Activated naive CD4-positive, alpha-beta T cell treated with anti-CD3 and anti-CD28 coated beads, Interleukin-2, amount 50 U/mL, for 72 hours (primary cell): ENCODE results near the gene AQP12A. TPM values are rescaled to one million over a fixed set of nuclear protein-coding genes. Genes with fewer than 3 reads are reported as not detected.
A peak's percentile ranks its signal among the peaks of the same experiment; 100 is the strongest.

Experiments used
- ATAC-seq, 2 donors: fragments of 150-1000 bp; cut with Tn5 transposase; 2 replicates each; pipeline ENCODE4 v1.10.0; 2021; ENCODE audit warnings: mild to moderate bottlenecking in 2 of 2, moderate library complexity in 2 of 2
- DNase-seq, 2 donors: peaks; one replicate each; pipeline ENCODE4 v3.0.0; 2021 to 2022; ENCODE audit warnings: low spot score in 2 of 2
- H3K27ac Mint-ChIP-seq, 2 donors: one replicate each; pipeline ENCODE4 v1.8.0; 2022; ENCODE audit warnings: mild to moderate bottlenecking in 2 of 2, mixed read lengths in 2 of 2
- H3K36me3 Mint-ChIP-seq, 2 donors: one replicate each; pipeline ENCODE4 v1.8.0; 2022; ENCODE audit warnings: mixed read lengths in 2 of 2
- H3K9me3 Mint-ChIP-seq, 2 donors: one replicate each; pipeline ENCODE4 v1.8.0; 2022; ENCODE audit warnings: mixed read lengths in 2 of 2
- total RNA-seq, 2 donors: library from RNA; stranded (reverse); gene quantifications; one replicate each; pipeline ENCODE4 v1.2.3, GENCODE V29; 2022

Gene AQP12A
- total RNA-seq, 2 donors from 2014 or later = not detected

DNA sequence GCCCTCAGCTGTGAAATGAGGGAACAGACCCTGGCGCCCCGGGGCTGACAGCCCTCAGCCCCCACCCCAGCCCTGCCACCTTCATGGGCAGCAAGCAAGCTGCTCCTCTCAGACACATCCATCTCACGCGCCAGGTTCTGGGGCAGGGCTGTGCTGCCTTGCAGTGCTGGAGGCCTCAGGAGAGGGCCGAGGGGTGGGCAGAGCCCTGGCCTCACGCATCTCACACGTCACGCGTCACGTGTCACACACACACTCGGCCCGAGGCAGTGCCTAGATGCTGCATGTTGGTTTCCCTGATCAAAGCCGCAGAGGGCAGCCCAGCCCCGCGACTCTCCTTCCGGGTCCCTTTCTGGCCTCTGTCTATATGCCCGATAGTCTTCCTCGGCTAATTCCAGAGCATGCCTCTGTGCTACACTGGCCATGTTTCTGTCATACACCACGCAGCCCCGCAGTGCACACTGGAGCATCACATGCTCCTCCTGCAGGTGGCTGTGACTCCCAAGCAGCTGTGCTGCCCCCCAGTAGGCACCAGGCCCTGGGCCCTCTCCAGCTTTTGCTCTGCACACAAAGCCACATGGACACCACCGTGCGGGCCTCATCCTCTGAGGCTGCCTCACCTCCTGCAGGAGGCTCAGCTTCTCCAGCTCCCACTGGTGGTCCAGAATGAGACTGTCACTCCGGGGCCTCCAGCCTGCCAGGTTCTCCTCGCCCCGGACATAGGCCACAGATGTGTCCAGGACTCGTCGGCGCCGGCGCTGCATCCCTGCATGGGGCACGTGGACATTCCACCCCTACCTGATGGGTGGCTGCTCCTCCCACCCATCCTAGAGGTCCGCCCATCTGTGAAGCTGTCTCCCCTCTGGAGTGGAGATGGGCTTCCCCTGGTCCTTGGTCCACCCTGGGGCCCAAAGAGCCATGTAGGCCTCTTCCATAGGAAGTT is 31.4 kb downstream of the AQP12A start:
- no peaks in the 10 kb centered on the region for H3K36me3 Mint-ChIP-seq
- ATAC-seq (no peak), DNase-seq (no peak)
- no peaks in the 10 kb centered on the region for H3K9me3 Mint-ChIP-seq
- H3K27ac Mint-ChIP-seq = no peak overlapping the region

DNA sequence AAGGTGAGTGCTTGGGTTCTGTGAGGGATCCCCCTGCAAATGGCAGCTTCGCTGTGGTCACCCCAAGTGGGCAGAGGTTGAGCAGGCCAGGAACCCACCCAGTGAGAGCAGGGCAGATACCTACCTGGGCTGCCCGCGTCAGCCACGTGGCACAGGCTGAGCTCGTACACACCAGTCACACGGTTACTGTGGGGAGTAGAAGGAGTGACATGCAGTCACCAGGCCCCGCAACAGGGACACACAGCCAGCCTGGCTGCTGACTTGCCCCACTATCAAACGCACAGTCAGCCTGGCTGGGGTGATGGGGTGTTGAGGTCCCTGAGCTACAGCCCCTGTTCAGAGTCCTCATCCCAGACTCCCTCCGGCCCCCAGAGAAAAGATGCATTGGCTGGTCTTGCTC is 32.2 kb downstream of the AQP12A start:
- ATAC-seq (no peak), DNase-seq (no peak)
- H3K36me3 Mint-ChIP-seq = no peaks in the 10 kb centered on the region
- H3K9me3 Mint-ChIP-seq = no peaks in the 10 kb centered on the region
- no peak overlapping the region for H3K27ac Mint-ChIP-seq

DNA sequence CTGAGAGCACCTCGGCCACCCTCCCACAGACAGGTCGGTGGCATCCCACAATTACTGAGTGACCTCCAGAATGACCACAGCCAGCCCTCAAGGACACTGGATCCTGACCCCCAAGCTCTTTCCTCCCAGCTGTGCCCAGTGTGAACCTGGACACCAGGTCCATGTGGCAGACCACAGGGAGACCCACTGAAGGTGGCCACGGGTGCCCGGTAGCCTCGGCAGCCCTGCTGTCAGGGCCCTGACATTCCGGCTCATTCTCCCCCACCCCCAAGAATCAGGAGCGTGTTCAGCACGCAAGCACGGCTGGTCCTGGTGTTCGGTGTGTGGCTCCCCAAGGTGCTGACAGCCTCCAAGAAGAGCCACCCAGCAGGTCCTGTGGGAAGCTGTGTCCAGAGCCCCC is 32.8 kb downstream of the AQP12A start:
- no peak for ATAC-seq
- no peaks in the 10 kb centered on the region for H3K36me3 Mint-ChIP-seq
- DNase-seq = no peak
- H3K27ac Mint-ChIP-seq = no peak overlapping the region
- H3K9me3 Mint-ChIP-seq = no peaks in the 10 kb centered on the region

DNA sequence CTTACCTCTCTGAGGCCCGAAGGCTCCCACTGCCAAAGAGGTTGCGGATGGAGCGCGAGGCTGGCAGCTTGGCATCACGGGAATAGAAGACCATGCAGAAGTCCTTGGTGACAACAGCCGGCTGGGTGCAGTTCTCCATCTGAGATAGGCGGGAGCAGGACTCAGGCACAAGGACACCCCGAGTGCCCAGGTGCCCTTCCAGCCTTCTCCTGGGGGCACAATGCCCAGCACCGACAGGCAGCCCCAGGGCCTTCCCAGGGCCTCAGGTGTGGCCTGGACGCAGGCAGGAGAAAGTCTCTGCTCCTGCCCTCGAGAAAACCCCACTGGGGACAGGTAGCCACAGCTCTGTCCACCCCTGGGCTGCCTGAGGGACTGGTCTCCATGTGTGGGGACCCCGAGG is 33.6 kb downstream of the AQP12A start:
- Mint-ChIP-seq H3K27ac (no peak overlapping the region), H3K9me3 (no peaks in the 10 kb centered on the region), H3K36me3 (no peaks in the 10 kb centered on the region)
- ATAC-seq (no peak), DNase-seq (no peak)

DNA sequence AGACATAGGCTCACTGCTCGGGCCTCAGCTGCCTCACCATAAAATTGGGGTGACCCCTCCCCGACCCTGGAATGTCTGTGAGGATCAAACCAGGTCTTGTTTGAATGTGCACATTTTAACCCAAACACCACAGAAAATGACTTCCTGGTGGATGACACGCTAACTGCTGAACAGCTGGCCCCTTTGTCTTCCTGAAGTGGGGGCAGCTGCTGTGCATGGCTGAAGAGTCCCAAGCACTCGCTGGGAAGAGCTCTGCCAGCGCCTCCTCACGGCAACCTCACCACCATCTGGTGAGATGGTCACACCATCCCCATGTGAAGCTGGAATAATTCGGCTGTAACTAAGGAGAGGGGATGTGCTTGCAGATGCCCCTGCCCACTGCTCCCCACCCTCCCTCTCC is 34.0 kb downstream of the AQP12A start:
- no peaks in the 10 kb centered on the region for H3K36me3 Mint-ChIP-seq
- DNase-seq = no peak
- no peak for ATAC-seq
- no peak overlapping the region for H3K27ac Mint-ChIP-seq
- no peaks in the 10 kb centered on the region for H3K9me3 Mint-ChIP-seq

DNA sequence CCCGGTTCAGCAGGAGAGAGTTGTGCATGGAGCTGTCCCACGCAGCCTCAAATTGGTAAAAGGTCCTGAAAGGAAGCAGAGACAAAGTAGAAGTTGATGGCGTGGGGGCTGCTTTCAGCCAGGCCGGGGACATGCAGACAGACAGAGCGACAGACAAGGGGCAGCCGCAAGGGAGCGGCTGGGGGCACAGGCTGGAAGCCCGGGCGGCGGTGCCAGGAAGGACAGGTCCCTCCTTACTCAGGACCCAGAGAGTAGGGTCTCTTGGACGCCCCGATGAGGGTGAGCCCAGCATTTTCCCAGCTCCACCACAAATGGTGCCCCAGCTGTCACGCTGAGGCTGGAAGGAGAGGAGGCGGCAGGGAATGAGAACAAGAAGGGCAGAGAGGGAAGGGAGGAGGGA is 35.2 kb downstream of the AQP12A start:
- H3K36me3 Mint-ChIP-seq = no peaks in the 10 kb centered on the region
- H3K9me3 Mint-ChIP-seq = no peaks in the 10 kb centered on the region
- no peak for DNase-seq
- peak overlapping the region; percentile 25 to 29 for H3K27ac Mint-ChIP-seq
- ATAC-seq = no peak

DNA sequence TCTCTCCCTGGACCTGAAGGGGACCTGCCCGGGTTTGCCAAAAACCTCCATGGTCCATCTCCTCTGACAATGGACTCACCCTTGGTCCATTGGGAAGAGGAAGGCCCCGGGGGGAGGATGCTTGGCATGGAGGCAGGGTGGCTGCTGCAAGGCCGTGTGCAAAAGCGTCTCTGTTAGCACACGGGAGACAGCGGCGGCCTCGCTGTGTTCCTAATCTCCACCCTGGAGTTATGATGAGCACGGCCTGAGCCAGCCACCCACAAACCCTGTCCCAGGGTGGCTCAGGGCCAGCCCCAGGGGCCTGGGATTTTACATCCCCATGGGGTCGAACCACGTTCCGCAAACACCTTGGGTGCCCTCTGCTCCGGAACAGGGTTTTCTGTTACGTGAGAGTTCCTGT is 35.8 kb downstream of the AQP12A start:
- DNase-seq (no peak), ATAC-seq (no peak)
- Mint-ChIP-seq H3K9me3 (no peaks in the 10 kb centered on the region), H3K36me3 (no peaks in the 10 kb centered on the region), H3K27ac (peak overlapping the region in 1 of 2 donors; percentile 25)

DNA sequence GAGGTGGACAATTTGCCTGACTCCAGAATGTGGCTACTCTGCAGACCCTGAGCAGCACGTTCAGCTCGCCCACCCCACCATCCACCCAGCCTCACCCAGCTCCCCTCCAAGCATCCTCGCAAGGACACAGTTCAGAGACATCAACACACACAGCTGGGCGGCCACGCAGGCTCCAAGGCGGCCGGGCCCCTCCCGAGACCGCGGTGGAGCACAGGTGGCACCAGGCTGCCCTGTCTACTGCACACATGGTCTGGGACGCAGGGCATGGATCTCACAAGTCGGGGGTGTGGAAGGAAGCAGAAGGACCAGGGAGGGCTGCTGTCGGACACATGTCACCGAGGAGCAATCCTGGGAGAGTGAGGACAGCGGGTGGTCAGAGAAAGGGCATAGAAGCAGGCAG is 36.2 kb downstream of the AQP12A start:
- DNase-seq (no peak), ATAC-seq (no peak)
- H3K9me3 Mint-ChIP-seq = no peaks in the 10 kb centered on the region
- H3K27ac Mint-ChIP-seq = no peak overlapping the region
- H3K36me3 Mint-ChIP-seq = no peaks in the 10 kb centered on the region

DNA sequence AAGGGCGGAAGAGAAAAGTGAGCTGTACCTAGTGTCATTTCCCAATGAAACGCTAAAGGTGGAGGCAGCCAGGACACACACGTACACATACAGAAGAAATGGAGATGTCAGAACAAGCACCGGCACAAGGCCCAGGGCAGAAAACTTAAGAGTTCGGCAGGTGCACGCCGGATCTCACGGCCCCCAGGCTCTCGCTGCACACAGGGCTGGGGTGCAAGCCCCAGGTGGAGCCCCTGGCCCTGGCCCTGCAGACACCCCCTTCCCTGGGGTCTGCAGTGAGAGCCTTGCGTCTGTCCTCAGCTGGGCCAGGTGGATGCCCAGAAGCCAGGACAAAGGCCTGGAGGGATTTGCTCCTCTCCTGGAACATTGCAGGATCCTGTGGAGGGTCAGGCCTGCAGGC is 36.7 kb downstream of the AQP12A start:
- ATAC-seq (no peak), DNase-seq (no peak)
- Mint-ChIP-seq H3K9me3 (no peaks in the 10 kb centered on the region), H3K36me3 (no peaks in the 10 kb centered on the region), H3K27ac (no peak overlapping the region)

DNA sequence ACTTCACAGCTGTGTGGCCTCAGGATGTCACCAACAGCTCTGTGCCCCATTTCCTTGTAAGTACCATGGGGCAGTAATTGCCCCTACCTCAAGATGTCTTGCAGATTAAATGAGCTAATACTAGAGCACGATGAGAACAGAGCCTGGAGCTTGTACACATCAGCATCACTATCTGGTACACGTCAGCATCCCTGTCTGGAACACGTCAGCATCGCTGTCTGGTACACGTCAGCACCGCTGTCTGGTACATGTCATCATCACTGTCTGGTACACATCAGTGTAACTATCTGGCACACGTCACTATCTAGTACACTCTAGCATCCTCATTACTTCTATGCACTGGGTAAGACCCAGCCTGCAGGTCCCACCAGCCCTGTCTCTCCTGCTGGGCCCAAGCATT is 37.2 kb downstream of the AQP12A start:
- no peak overlapping the region for H3K27ac Mint-ChIP-seq
- H3K36me3 Mint-ChIP-seq = no peaks in the 10 kb centered on the region
- ATAC-seq (no peak), DNase-seq (no peak)
- no peaks in the 10 kb centered on the region for H3K9me3 Mint-ChIP-seq

DNA sequence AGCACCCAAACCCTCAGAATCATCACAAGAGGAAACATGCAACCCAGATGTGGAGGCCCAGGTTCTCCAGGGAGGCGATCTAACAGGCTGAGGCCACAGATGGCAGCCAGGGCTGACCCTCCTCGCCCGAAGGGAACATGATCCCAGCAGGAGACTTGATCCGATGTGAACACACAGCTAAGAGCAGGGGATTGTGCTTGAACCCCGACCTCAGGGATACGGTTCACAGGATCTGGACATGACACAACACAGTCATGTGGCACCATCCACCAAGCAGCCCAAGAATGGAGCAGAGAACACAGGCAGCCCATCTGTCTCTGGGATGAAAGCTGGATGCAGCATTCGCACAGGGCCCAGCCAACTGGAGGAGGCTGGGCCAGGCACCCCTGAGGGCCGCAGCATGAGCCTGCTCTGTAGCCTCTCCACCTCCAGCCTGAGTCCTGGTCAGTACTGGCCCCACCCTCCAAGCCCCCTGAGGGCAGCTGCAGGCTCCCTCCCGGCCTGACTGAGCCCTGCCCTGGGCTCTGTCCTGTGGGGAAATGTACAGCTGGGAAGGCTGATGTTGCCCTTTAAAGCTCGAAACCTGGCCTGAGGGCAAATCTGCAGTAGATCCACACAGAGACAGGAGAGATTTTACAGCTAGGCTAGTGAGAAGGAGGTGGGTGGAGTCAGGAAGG is 39.0 kb downstream of the AQP12A start:
- Mint-ChIP-seq H3K36me3 (no peaks in the 10 kb centered on the region), H3K9me3 (no peaks in the 10 kb centered on the region), H3K27ac (no peak overlapping the region)
- ATAC-seq (no peak), DNase-seq (no peak)

DNA sequence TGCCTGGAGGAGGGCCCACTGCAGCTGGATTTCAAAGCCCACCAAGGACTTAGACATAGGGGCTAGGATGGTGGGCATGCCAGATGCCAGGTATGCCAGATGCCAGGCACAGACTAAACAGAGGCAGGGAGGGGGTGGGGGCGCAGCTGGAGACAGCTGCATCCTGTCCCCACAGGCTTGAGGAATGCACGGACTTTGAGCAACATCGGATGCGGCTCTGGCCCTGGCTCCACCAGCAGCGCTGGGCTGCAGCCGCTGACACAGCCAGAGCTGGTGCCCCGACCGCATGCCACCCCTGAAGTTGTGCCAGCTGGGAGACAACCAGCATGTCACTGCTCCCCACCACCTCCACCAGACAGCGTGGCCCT is 39.5 kb downstream of the AQP12A start:
- Mint-ChIP-seq H3K27ac (no peak overlapping the region), H3K9me3 (no peaks in the 10 kb centered on the region), H3K36me3 (no peaks in the 10 kb centered on the region)
- DNase-seq (no peak), ATAC-seq (no peak)

DNA sequence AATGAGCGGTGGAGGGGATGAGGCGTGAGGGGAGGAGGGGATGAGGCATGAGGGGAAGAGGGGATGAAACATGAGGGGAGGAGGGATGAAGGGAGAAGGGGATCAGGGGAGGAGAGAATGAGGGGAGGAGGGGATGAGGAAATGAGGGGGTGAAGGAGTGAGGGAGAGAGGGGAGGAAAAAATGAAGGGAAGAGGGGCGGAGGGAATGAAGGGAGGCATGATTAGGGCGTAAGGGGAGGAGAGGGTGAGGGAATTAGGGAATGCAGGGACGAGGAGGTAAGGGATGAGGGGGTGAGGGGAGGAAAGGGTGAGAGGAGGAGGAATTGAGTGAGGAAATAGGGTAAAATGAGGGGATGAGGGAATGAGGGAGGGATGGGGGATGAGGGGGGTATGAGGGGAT is 40.5 kb downstream of the AQP12A start:
- ATAC-seq = no peak
- no peak for DNase-seq
- Mint-ChIP-seq H3K36me3 (no peaks in the 10 kb centered on the region), H3K9me3 (no peaks in the 10 kb centered on the region), H3K27ac (no peak overlapping the region)

DNA sequence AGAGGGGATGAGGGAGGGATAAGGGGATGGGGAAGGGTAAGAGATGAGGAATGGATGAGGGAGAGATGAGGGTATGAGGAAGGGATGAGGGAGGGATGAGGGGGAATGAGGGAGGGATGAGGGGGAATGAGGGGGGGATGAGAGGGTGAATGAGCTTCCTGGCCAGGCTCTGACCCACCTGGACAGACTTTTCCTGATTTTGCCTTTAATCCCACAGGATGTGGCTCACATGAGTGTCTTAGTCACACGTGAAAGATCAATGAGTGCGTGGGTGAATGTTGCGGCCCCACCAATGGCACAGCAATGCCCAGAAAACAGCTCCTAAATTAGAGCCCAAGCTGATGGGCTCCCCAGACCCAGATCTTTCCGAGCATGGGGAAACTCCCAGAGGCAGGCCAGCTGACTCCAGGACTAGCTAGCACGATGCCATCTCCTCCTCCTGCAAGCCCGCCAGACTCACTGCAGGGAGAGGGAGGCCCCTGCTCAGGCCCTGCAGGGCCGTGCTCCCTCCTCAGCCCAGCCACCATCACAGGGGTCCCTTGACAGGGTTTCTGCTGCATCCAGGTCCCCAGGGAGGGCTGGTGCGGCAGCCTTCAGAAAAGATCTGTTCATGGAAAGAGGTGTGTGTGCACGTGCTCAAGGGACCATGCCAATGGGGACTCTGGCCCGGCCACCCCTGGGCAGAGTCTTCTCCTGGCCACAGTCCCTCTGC is 41.4 kb downstream of the AQP12A start:
- H3K9me3 Mint-ChIP-seq = no peaks in the 10 kb centered on the region
- no peaks in the 10 kb centered on the region for H3K36me3 Mint-ChIP-seq
- ATAC-seq (peak in 1 of 2 donors; percentile 14), DNase-seq (no peak)
- no peak overlapping the region for H3K27ac Mint-ChIP-seq

DNA sequence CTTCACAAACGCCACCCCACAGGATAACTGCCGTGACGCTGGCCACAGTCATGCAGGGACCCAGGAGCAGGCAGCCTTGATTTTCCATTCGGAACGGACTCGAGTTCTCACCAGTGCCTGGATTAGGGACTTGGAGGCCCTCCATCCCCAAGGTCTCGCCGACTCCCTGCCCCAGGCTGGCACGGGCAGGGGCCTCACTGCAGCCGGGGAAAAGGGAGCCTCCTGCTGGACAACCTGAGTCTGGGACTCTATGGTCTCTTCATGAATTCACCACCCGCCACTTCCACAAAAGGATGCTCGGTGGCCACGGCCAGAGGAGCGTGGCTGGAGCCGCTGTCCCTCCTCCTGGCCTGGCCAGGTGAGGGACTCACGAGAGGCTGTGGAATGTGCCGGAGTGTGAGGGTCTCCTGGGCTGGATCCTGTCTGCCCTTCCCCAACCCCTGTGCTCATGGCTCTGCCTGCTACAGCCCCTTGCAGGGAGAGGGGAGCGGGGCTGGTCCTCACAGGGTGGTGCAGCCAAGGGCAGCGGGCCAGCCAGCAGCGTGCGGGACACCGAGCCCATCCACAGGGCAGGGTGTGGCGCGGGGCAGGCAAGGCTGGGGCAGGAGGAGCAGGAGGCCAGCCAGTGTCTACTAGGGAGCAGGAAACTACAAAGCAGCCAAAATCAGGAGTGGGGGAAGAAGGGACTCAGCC is 42.3 kb downstream of the AQP12A start:
- Mint-ChIP-seq H3K27ac (no peak overlapping the region), H3K9me3 (no peaks in the 10 kb centered on the region), H3K36me3 (no peaks in the 10 kb centered on the region)
- ATAC-seq (peak in 1 of 2 donors; percentile 46), DNase-seq (no peak)

DNA sequence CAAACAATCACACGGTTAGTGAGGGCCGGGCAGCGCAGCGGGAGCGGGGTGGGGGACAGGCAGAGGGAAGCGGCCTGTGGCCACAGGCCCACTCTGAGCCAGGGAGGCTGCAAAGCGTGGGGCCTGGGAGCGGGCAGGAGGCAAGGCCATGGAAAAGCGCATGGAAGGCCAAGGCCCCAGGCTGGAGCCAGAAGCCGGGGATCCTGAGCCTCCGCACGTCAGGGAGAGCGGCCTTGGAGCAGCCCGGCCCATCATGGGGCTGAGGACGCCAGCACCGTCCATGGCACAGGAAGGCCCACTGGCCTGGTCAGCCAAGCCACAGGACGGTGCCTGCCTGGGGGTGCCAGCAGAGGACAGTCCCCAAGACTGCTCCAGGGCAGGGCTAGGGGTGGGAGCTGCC is 43.1 kb downstream of the AQP12A start:
- Mint-ChIP-seq H3K36me3 (no peaks in the 10 kb centered on the region), H3K27ac (no peak overlapping the region), H3K9me3 (no peaks in the 10 kb centered on the region)
- DNase-seq (no peak), ATAC-seq (no peak)

DNA sequence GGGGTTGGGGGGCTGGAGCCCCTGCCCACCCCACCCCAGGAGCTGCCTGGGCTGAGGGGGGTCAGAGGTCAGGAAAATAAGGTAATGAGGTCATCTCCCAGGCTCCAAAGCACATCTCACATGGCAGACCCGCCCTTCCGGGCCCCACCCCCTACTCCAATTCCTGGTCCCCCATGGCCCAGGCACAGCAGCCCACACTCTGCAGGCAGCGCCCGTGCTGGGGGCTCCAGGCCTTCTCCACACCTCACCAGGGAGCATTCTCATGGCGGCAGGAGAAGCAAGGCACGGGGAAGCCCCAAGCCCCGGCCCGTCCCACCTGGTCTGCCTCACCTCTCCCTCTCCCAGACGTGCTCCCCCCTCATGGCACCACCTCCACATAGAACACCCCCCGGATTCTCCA is 43.8 kb downstream of the AQP12A start:
- H3K9me3 Mint-ChIP-seq = no peaks in the 10 kb centered on the region
- DNase-seq (no peak), ATAC-seq (no peak)
- no peak overlapping the region for H3K27ac Mint-ChIP-seq
- no peaks in the 10 kb centered on the region for H3K36me3 Mint-ChIP-seq
